ENCODE measurements around the gene SENP5.

DNA sequence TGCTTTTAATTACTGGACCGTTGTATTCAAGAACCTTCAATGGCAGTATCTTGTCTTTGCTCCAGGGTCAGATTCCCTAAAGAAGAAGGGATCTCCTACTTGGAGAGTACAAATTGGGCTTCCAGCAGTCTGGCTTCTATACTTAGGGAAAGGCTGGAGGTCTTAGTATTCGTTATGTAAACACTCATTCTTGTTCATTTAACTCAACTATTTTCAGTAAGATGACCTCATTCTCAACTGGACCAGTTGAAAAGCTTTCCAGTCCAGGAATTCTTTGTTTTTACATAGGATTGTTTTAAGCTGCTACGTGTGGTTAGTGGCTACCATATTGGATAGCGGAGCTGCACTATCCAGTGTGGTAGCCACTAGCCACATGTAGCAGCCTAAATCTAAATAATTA lies 4.6 kb downstream of the SENP5 start:
- TF ChIP-seq POLR2A (IDR thresholded peaks at IDR 0.05): no peak
- TF ChIP-seq, protein P1, sequence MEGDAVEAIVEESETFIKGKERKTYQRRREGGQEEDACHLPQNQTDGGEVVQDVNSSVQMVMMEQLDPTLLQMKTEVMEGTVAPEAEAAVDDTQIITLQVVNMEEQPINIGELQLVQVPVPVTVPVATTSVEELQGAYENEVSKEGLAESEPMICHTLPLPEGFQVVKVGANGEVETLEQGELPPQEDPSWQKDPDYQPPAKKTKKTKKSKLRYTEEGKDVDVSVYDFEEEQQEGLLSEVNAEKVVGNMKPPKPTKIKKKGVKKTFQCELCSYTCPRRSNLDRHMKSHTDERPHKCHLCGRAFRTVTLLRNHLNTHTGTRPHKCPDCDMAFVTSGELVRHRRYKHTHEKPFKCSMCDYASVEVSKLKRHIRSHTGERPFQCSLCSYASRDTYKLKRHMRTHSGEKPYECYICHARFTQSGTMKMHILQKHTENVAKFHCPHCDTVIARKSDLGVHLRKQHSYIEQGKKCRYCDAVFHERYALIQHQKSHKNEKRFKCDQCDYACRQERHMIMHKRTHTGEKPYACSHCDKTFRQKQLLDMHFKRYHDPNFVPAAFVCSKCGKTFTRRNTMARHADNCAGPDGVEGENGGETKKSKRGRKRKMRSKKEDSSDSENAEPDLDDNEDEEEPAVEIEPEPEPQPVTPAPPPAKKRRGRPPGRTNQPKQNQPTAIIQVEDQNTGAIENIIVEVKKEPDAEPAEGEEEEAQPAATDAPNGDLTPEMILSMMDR (IDR thresholded peaks at IDR 0.05): no peak
- no peak for TF ChIP-seq EP300 (IDR thresholded peaks at IDR 0.05)
